ENCODE measurements around the gene ZNF334. TPM values are rescaled to one million over a fixed set of nuclear protein-coding genes. Genes with fewer than 3 reads are reported as not detected.

ZNF334 gene
- total RNA-seq, 6 experiments from 2014 or later = 0.87 to 1.6 (median 1.2) TPM

DNA sequence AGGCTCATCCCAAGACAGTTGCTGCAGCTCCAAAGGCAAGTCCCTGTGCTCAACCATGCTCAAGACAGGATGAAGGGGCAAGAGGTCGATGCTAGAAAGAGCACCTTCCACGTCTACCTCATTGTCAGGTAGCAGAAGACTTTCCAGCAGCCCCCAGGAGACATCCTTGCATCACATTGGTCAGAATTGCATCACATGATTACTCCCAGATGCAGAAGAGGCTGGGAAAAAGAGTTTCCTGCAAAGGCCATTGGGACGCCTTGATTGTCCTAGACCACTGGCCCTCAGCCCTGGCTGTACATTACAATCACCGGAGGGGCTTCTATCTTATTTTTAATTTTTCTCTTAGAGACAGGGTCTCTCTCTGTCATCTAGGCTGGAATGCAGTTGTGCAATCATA, 17.3 kb upstream of the ZNF334 start:
- Mint-ChIP-seq H3K4me3 (no peak overlapping the region), H3K27ac (no peak overlapping the region), H3K4me1 (ENCODE audit: low read depth) (no peaks in the 10 kb centered on the region), H3K27me3 (ENCODE audit: insufficient read depth) (peaks cover 4% of the 10 kb centered on the region), H3K9me3 (no peaks in the 10 kb centered on the region), H3K36me3 (ENCODE audit: low read depth) (no peaks in the 10 kb centered on the region)
- TF ChIP-seq, protein P1, sequence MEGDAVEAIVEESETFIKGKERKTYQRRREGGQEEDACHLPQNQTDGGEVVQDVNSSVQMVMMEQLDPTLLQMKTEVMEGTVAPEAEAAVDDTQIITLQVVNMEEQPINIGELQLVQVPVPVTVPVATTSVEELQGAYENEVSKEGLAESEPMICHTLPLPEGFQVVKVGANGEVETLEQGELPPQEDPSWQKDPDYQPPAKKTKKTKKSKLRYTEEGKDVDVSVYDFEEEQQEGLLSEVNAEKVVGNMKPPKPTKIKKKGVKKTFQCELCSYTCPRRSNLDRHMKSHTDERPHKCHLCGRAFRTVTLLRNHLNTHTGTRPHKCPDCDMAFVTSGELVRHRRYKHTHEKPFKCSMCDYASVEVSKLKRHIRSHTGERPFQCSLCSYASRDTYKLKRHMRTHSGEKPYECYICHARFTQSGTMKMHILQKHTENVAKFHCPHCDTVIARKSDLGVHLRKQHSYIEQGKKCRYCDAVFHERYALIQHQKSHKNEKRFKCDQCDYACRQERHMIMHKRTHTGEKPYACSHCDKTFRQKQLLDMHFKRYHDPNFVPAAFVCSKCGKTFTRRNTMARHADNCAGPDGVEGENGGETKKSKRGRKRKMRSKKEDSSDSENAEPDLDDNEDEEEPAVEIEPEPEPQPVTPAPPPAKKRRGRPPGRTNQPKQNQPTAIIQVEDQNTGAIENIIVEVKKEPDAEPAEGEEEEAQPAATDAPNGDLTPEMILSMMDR (IDR thresholded peaks at IDR 0.05) = no peak
- no peak for DNase-seq

- TF ChIP-seq, protein P1 (IDR thresholded peaks at IDR 0.05) = no peak
- Mint-ChIP-seq H3K27me3 (ENCODE audit: insufficient read depth) (no peaks in the 10 kb centered on the region; the same call in 1 of the 2 replicates), H3K9me3 (no peaks in the 10 kb centered on the region), H3K36me3 (ENCODE audit: low read depth) (no peaks in the 10 kb centered on the region), H3K27ac (no peak overlapping the region), H3K4me3 (no peak overlapping the region), H3K4me1 (ENCODE audit: low read depth) (no peaks in the 10 kb centered on the region)
- no peak for DNase-seq
Measured at GRCh38 chr20:46523696-46524328, 10.5 kb upstream of the ZNF334 start.

DNA sequence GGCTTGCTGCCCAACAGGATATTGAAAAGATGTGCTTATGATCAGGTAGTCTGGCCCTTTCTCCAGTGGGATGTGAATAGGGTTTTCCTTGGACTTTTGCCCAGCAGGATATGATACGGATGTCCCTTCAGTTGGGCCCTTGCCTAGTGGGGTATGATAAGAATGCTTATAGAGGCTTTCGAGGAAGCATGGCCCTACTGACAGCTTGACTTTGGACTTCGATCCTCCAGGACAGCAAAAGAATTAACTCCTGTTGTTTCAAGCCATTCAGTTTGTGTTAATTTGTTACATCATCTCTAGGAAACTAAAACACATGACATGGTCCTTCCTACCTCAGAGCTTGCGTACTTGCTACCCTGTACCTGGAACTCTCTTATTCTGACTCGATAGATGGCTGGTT, 9.7 kb upstream of the ZNF334 start:
- H3K9me3 Mint-ChIP-seq = no peaks in the 10 kb centered on the region
- no peak for DNase-seq
- H3K4me3 Mint-ChIP-seq = no peak overlapping the region
- no peaks in the 10 kb centered on the region for H3K4me1 Mint-ChIP-seq (ENCODE audit: low read depth)
- no peaks in the 10 kb centered on the region for H3K36me3 Mint-ChIP-seq (ENCODE audit: low read depth)
- H3K27ac Mint-ChIP-seq = no peak overlapping the region
- H3K27me3 Mint-ChIP-seq (ENCODE audit: insufficient read depth) = no peaks in the 10 kb centered on the region; the same call in 1 of the 2 replicates
- TF ChIP-seq, protein P1 (IDR thresholded peaks at IDR 0.05) = no peak

- Mint-ChIP-seq H3K4me3 (no peak overlapping the region), H3K9me3 (no peaks in the 10 kb centered on the region), H3K27ac (no peak overlapping the region), H3K4me1 (ENCODE audit: low read depth) (no peaks in the 10 kb centered on the region), H3K27me3 (ENCODE audit: insufficient read depth) (no peaks in the 10 kb centered on the region; the same call in 1 of the 2 replicates), H3K36me3 (ENCODE audit: low read depth) (no peaks in the 10 kb centered on the region)
- TF ChIP-seq, protein P1 (IDR thresholded peaks at IDR 0.05) = peak; percentile 77
- peak; percentile 50 for DNase-seq
Measured at GRCh38 chr20:46520976-46521579, 7.7 kb upstream of the ZNF334 start.

DNA sequence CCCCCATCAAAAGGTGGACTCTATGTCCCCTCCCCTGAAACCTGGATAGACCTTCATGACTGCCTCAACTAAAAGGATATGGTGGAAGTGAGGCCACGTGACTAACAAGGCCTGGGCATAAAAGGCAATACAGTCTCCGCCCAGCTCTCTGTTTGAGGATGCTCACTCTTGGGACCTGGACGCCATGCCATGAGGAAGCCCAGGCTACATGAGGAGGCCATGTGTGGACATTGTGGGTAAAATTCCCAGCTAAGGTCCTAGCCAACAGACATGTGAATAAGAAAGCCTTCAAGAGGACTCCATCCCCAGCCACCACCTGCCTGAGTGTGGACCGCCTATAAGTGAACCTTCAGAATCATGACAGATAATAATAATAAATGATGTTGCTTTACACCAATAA, 7.2 kb upstream of the ZNF334 start:
- H3K4me1 Mint-ChIP-seq (ENCODE audit: low read depth) = no peaks in the 10 kb centered on the region
- H3K27me3 Mint-ChIP-seq (ENCODE audit: insufficient read depth) = no peaks in the 10 kb centered on the region; the same call in 1 of the 2 replicates
- no peaks in the 10 kb centered on the region for H3K9me3 Mint-ChIP-seq
- TF ChIP-seq, protein P1 (IDR thresholded peaks at IDR 0.05) = no peak
- no peak overlapping the region for H3K4me3 Mint-ChIP-seq
- H3K27ac Mint-ChIP-seq = no peak overlapping the region
- no peak for DNase-seq
- H3K36me3 Mint-ChIP-seq (ENCODE audit: low read depth) = no peaks in the 10 kb centered on the region

Data from HFFc6 (cell line).